ENCODE measurements around the gene FBXO40.

DNA sequence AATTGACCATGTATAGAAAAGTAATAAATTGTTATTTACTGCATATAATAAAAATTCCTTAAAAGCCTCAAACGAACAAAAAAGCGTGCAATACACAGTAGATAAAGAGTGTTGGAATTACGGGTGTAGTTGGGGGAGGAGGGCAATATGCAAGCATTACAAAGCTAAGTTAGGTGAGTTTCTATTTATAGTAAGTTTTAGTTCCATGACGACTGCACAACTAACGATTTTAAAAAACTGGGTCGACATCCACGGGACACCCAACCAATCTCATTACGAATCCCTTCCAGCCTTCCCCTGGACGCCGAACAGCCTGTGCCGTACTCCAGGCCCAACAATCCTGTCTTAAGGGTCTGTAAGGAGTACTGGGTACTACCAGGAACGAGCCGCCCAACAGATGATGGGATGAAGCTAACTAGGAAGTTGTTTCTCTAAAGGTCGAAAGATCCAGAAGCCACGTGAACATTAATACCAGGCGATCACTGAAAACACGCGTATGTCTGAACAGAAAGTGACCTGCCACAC is 48.1 kb upstream of the FBXO40 start:
- TF ChIP-seq EZH2 (IDR thresholded peaks at IDR 0.05; ENCODE audit: low read depth), result no peak
- TF ChIP-seq, protein P1, sequence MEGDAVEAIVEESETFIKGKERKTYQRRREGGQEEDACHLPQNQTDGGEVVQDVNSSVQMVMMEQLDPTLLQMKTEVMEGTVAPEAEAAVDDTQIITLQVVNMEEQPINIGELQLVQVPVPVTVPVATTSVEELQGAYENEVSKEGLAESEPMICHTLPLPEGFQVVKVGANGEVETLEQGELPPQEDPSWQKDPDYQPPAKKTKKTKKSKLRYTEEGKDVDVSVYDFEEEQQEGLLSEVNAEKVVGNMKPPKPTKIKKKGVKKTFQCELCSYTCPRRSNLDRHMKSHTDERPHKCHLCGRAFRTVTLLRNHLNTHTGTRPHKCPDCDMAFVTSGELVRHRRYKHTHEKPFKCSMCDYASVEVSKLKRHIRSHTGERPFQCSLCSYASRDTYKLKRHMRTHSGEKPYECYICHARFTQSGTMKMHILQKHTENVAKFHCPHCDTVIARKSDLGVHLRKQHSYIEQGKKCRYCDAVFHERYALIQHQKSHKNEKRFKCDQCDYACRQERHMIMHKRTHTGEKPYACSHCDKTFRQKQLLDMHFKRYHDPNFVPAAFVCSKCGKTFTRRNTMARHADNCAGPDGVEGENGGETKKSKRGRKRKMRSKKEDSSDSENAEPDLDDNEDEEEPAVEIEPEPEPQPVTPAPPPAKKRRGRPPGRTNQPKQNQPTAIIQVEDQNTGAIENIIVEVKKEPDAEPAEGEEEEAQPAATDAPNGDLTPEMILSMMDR (conservative IDR thresholded peaks at IDR 0.05), result no peak
